Breast epithelium (tissue), 4 donors: Measurements from ENCODE around the gene GPR162. TPM values are rescaled to one million over a fixed set of nuclear protein-coding genes. Genes with fewer than 3 reads are reported as not detected.
A peak's percentile ranks its signal among the peaks of the same experiment; 100 is the strongest.

Experiments used
- DNase-seq, 2 donors: peaks; one replicate each; pipeline ENCODE4 v3.0.0-alpha.2; 2019; ENCODE audit warnings: low spot score in 2 of 2
- H3K27ac ChIP-seq, 2 donors: fragments of 200-600 bp; sonication (generic) in 1 of 2; one replicate each; pipeline ENCODE4 v1.5.1; 2016 to 2019; ENCODE audit warnings: mild to moderate bottlenecking in 1 of 2
- H3K27me3 ChIP-seq, 2 donors: fragments of 200-600 bp; sonication (generic) in 1 of 2; one replicate each; pipeline versions ENCODE4 v1.5.1 to v1.6.0; 2017 to 2019; ENCODE audit warnings: control low read depth in 1 of 2, mild to moderate bottlenecking in 1 of 2
- H3K36me3 ChIP-seq: fragments of 200-600 bp; one replicate; pipeline ENCODE4 v1.5.1; 2019
- H3K4me1 ChIP-seq, 2 donors: fragments of 200-600 bp; sonication (generic); one replicate each; pipeline ENCODE4 v1.5.1; 2016 to 2019; ENCODE audit warnings: control low read depth in 1 of 2
- H3K4me3 ChIP-seq, 3 donors: fragments of 200-600 bp; sonication (generic); 1 replicate in 2 of 3; 2 replicates in 1 of 3; pipeline ENCODE4 v1.5.1; 2016 to 2019; ENCODE audit warnings: mild to moderate bottlenecking in 3 of 3, moderate library complexity in 2 of 3
- H3K9me3 ChIP-seq, 2 donors: fragments of 200-600 bp; sonication (generic) in 1 of 2; one replicate each; pipeline ENCODE4 v1.5.1; 2016 to 2019; ENCODE audit warnings: control low read depth in 1 of 2
- CTCF ChIP-seq, 3 donors: fragments of 450-650 bp; IDR thresholded peaks; one replicate each; pipeline ENCODE4 v1.5.1; 2016 to 2017; ENCODE audit warnings: antibody characterized with exemption in 3 of 3, mild to moderate bottlenecking in 3 of 3, moderate library complexity in 3 of 3
- POLR2A ChIP-seq: fragments of 450-650 bp; IDR thresholded peaks from one replicate; pipeline ENCODE4 v1.6.1; 2016; ENCODE audit warnings: antibody characterized with exemption, mild to moderate bottlenecking, moderate library complexity
- POLR2AphosphoS5 ChIP-seq, 3 donors: sonication (generic); formaldehyde crosslinking; IDR thresholded peaks; one replicate each; pipeline ENCODE4 v1.6.1; 2017; ENCODE audit warnings: antibody characterized with exemption in 3 of 3
- intact Hi-C: fragments of 100-400 bp; cut with DNase I; formaldehyde crosslinking; loops from one replicate; pipeline ENCODE4 v1.15.1; 2023; ENCODE audit warnings: low total_unique reads
- total RNA-seq, 3 donors: library from RNA; depleted of rRNA; stranded (reverse); fragments of >200 nt; gene quantifications; one replicate each; pipeline ENCODE4 v1.1.0, GENCODE V29; 2016

Gene GPR162
- total RNA-seq, 3 donors from 2014 or later: 2.6 to 4.2 (median 4.1) TPM

- Histone ChIP-seq H3K27ac (no peak overlapping the region), H3K4me3 (peak overlapping the region in 1 of 3 donors; percentile 67), H3K4me1 (peaks cover 0 to 9% of the 10 kb centered on the region in 2 donors), H3K9me3 (no peaks in the 10 kb centered on the region), H3K27me3 (peaks cover 5 to 19% of the 10 kb centered on the region in 2 donors), H3K36me3 (no peaks in the 10 kb centered on the region)
- TF ChIP-seq POLR2AphosphoS5 (IDR thresholded peaks at IDR 0.05): no peak
- TF ChIP-seq CTCF (IDR thresholded peaks at IDR 0.05): no peak
- no peak for TF ChIP-seq POLR2A
- intact Hi-C loops: loop anchor here (10.0 kb wide), 1 partner anchor 208 kb away; no protein-coding TSS in a partner anchor
- DNase-seq: no peak
Measured at GRCh38 chr12:6822426-6823135, 960 bp downstream of the GPR162 start.

GRCh38 chr12:6823182-6824084 is 1.8 kb downstream of the GPR162 start:
- Histone ChIP-seq H3K9me3 (no peaks in the 10 kb centered on the region), H3K4me3 (no peak overlapping the region), H3K4me1 (peaks cover 0 to 9% of the 10 kb centered on the region in 2 donors), H3K36me3 (no peaks in the 10 kb centered on the region), H3K27ac (no peak overlapping the region), H3K27me3 (peaks cover 5 to 19% of the 10 kb centered on the region in 2 donors)
- intact Hi-C loops: loop anchor here (10.0 kb wide), 1 partner anchor 209 kb away; no protein-coding TSS in a partner anchor
- no peak for TF ChIP-seq POLR2AphosphoS5 (IDR thresholded peaks at IDR 0.05)
- no peak for TF ChIP-seq CTCF (IDR thresholded peaks at IDR 0.05)
- TF ChIP-seq POLR2A: no peak
- no peak for DNase-seq

- Histone ChIP-seq H3K4me3 (no peak overlapping the region), H3K9me3 (no peaks in the 10 kb centered on the region), H3K27me3 (peaks cover 5 to 19% of the 10 kb centered on the region in 2 donors), H3K36me3 (no peaks in the 10 kb centered on the region), H3K4me1 (peaks cover 0 to 9% of the 10 kb centered on the region in 2 donors), H3K27ac (no peak overlapping the region)
- DNase-seq: no peak
- intact Hi-C loops: loop anchor here (10.0 kb wide), 1 partner anchor 209 kb away; no protein-coding TSS in a partner anchor
- TF ChIP-seq POLR2A: no peak
- no peak for TF ChIP-seq POLR2AphosphoS5 (IDR thresholded peaks at IDR 0.05)
- no peak for TF ChIP-seq CTCF (IDR thresholded peaks at IDR 0.05)
Measured at GRCh38 chr12:6824085-6824775, 2.6 kb downstream of the GPR162 start.

- peaks cover 5 to 19% of the 10 kb centered on the region in 2 donors for H3K27me3 ChIP-seq
- H3K4me3 ChIP-seq: peak overlapping the region in 2 of 3 donors; percentile 23 to 56
- intact Hi-C loops: loop anchor here (10.0 kb wide), 1 partner anchor 210 kb away; no protein-coding TSS in a partner anchor
- H3K27ac ChIP-seq: peak overlapping the region in 1 of 2 donors; percentile 8
- H3K9me3 ChIP-seq: no peaks in the 10 kb centered on the region
- peaks cover 0 to 14% of the 10 kb centered on the region in 2 donors for H3K4me1 ChIP-seq
- TF ChIP-seq POLR2A (no peak), CTCF (IDR thresholded peaks at IDR 0.05) (no peak), POLR2AphosphoS5 (IDR thresholded peaks at IDR 0.05) (no peak)
- DNase-seq: no peak
- no peaks in the 10 kb centered on the region for H3K36me3 ChIP-seq
Measured at GRCh38 chr12:6824901-6825381, 3.3 kb downstream of the GPR162 start.
